HEK293 (cell line): Measurements from ENCODE around the gene CATSPERZ.

Experiments
- CTCF ChIA-PET: fragments of 350-600 bp; formaldehyde crosslinking; extraction: SDS; loops from one replicate; lab custom pipeline; 2021; ENCODE audit warnings: antibody characterized with exemption; lab: Yijun Ruan, JAX
- POLR2A ChIA-PET: fragments of 300-600 bp; formaldehyde crosslinking; extraction: SDS; loops from one replicate; lab custom pipeline; 2020; ENCODE audit warnings: antibody characterized with exemption, inconsistent platforms; lab: Yijun Ruan, JAX
- H3K27ac ChIP-seq: fragments of 200-500 bp; sonication (Bioruptor generic); 2 replicates; pipeline ENCODE4 v1.5.1; 2014; ENCODE audit warnings: low read depth, low read length, control low read depth, inconsistent platforms; ENCODE audit errors: extremely low read depth
- H3K36me3 ChIP-seq, 2 experiments: fragments of 200-500 bp in 1 of 2; sonication (Bioruptor generic) in 1 of 2; 1 replicate in 1 of 2; 2 replicates in 1 of 2; pipeline ENCODE4 v1.5.1; 2014 to 2017; ENCODE audit warnings: inconsistent platforms in 2 of 2, low read length in 2 of 2; ENCODE audit not compliant: control insufficient read depth in 2 of 2, insufficient read depth in 1 of 2
- H3K4me1 ChIP-seq: fragments of 200-500 bp; sonication (Bioruptor generic); 2 replicates; pipeline ENCODE4 v1.5.1; 2014; ENCODE audit warnings: mild to moderate bottlenecking, low read length, inconsistent platforms; ENCODE audit not compliant: control insufficient read depth, insufficient read depth
- H3K4me3 ChIP-seq: 2 replicates; pipeline ENCODE4 v1.5.1; 2011; ENCODE audit warnings: low read depth, mild to moderate bottlenecking, control low read depth, low read length, moderate library complexity
- H3K9me3 ChIP-seq: fragments of 200-500 bp; sonication (Bioruptor generic); 2 replicates; pipeline ENCODE4 v1.5.1; 2014; ENCODE audit warnings: low read depth, low read length, inconsistent platforms; ENCODE audit not compliant: control insufficient read depth, insufficient read depth
- CTCF ChIP-seq: fragments of 450-650 bp; formaldehyde crosslinking; IDR thresholded peaks from 2 replicates; pipeline ENCODE4 v1.5.1; 2016; ENCODE audit warnings: missing biosample characterization, missing genetic modification characterization
- IKZF3 ChIP-seq: fragments of 450-650 bp; IDR thresholded peaks from 2 replicates; pipeline ENCODE4 v1.5.0; 2018; ENCODE audit warnings: missing biosample characterization, mild to moderate bottlenecking, missing genetic modification characterization, moderate library complexity
- KLF1 ChIP-seq: fragments of 450-650 bp; formaldehyde crosslinking; IDR thresholded peaks from 2 replicates; pipeline ENCODE4 v1.5.1; 2016; ENCODE audit warnings: missing biosample characterization, missing genetic modification characterization
- MYNN ChIP-seq: fragments of 450-650 bp; formaldehyde crosslinking; IDR thresholded peaks from 2 replicates; pipeline ENCODE4 v1.5.1; 2016; ENCODE audit warnings: missing biosample characterization, missing genetic modification characterization, borderline replicate concordance
- PRDM4 ChIP-seq: fragments of 450-650 bp; formaldehyde crosslinking; IDR thresholded peaks from 2 replicates; pipeline ENCODE4 v1.5.1; 2017; ENCODE audit warnings: missing biosample characterization, missing genetic modification characterization
- SALL2 ChIP-seq: fragments of 450-650 bp; formaldehyde crosslinking; IDR thresholded peaks from 2 replicates; pipeline ENCODE4 v1.5.0; 2017; ENCODE audit warnings: missing biosample characterization, mild to moderate bottlenecking, missing genetic modification characterization, borderline replicate concordance
- TSHZ1 ChIP-seq: fragments of 450-650 bp; formaldehyde crosslinking; IDR thresholded peaks from 2 replicates; pipeline ENCODE4 v1.5.1; 2016; ENCODE audit warnings: missing biosample characterization, missing genetic modification characterization, borderline replicate concordance
- ZBTB17 ChIP-seq: fragments of 450-650 bp; formaldehyde crosslinking; IDR thresholded peaks from 2 replicates; pipeline ENCODE4 v1.5.1; 2016; ENCODE audit warnings: missing biosample characterization, missing genetic modification characterization
- ZIC2 ChIP-seq: fragments of 450-650 bp; formaldehyde crosslinking; IDR thresholded peaks from 2 replicates; pipeline ENCODE4 v1.5.1; 2016; ENCODE audit warnings: missing biosample characterization, missing genetic modification characterization
- ZNF10 ChIP-seq: fragments of 450-650 bp; formaldehyde crosslinking; IDR thresholded peaks from 2 replicates; pipeline ENCODE4 v1.5.1; 2017; ENCODE audit warnings: missing biosample characterization, missing genetic modification characterization
- ZNF114 ChIP-seq: fragments of 450-650 bp; formaldehyde crosslinking; IDR thresholded peaks from 2 replicates; pipeline ENCODE4 v1.5.0; 2017; ENCODE audit warnings: missing biosample characterization, missing genetic modification characterization
- ZNF133 ChIP-seq: fragments of 450-650 bp; formaldehyde crosslinking; IDR thresholded peaks from 2 replicates; pipeline ENCODE4 v1.5.1; 2016; ENCODE audit warnings: missing biosample characterization, missing genetic modification characterization
- ZNF311 ChIP-seq: fragments of 450-650 bp; formaldehyde crosslinking; IDR thresholded peaks from 2 replicates; pipeline ENCODE4 v1.5.1; 2017; ENCODE audit warnings: missing biosample characterization, missing genetic modification characterization, borderline replicate concordance
- ZNF335 ChIP-seq: fragments of 450-650 bp; formaldehyde crosslinking; conservative IDR thresholded peaks from 2 replicates; pipeline ENCODE4 v1.5.1; 2016; ENCODE audit warnings: missing biosample characterization, missing genetic modification characterization
- ZNF341 ChIP-seq: fragments of 450-650 bp; formaldehyde crosslinking; IDR thresholded peaks from 2 replicates; pipeline ENCODE4; 2016; ENCODE audit warnings: low read depth, missing biosample characterization, missing genetic modification characterization
- ZNF354C ChIP-seq: fragments of 450-650 bp; formaldehyde crosslinking; IDR thresholded peaks from 2 replicates; pipeline ENCODE4 v1.5.1; 2016; ENCODE audit warnings: missing biosample characterization, missing genetic modification characterization, low read depth, borderline replicate concordance
- ZNF571 ChIP-seq: fragments of 450-650 bp; formaldehyde crosslinking; IDR thresholded peaks from 2 replicates; pipeline ENCODE4 v1.5.0; 2017; ENCODE audit warnings: missing biosample characterization, missing genetic modification characterization
- ZNF585B ChIP-seq: fragments of 450-650 bp; formaldehyde crosslinking; IDR thresholded peaks from 2 replicates; pipeline ENCODE4 v1.5.1; 2016; ENCODE audit warnings: missing biosample characterization, missing genetic modification characterization
- ZNF600 ChIP-seq: fragments of 450-650 bp; formaldehyde crosslinking; IDR thresholded peaks from 2 replicates; pipeline ENCODE4 v1.5.1; 2016; ENCODE audit warnings: missing biosample characterization, missing genetic modification characterization
- ZNF623 ChIP-seq: fragments of 450-650 bp; formaldehyde crosslinking; IDR thresholded peaks from 2 replicates; pipeline ENCODE4 v1.5.1; 2016; ENCODE audit warnings: missing biosample characterization, missing genetic modification characterization
- ZNF776 ChIP-seq: fragments of 450-650 bp; formaldehyde crosslinking; IDR thresholded peaks from 2 replicates; pipeline ENCODE4 v1.5.0; 2017; ENCODE audit warnings: missing biosample characterization, missing genetic modification characterization, borderline replicate concordance
- TF ChIP-seq, protein P1 (sequence below): fragments of 450-650 bp; formaldehyde crosslinking; conservative IDR thresholded peaks from 2 replicates; pipeline ENCODE4 v1.5.1; 2016; ENCODE audit warnings: low read depth, missing biosample characterization, missing genetic modification characterization

CATSPERZ gene

GRCh38 chr11:64341851-64342791 lies 42.0 kb downstream of the CATSPERZ start:
- POLR2A ChIA-PET: interaction anchor here (0.6 to 2.2 kb wide), 10 partner anchors 10 to 1663 kb away, joined by 3 to 19 read pairs (median 5); partner anchors contain the start of genes FKBP2, PRDX5 and TRMT112
- CTCF ChIA-PET: interaction anchor here (1.8 to 7.9 kb wide), 6 partner anchors 10 to 137 kb away, joined by 4 to 86 read pairs (median 11); partner anchors contain the start of genes ESRRA, PRDX5 and TRMT112
- no peaks in the 10 kb centered on the region for H3K36me3 ChIP-seq
- no peaks in the 10 kb centered on the region for H3K9me3 ChIP-seq
- H3K4me1 ChIP-seq: no peaks in the 10 kb centered on the region
- peak overlapping the region; percentile 25 for H3K4me3 ChIP-seq
- no peak overlapping the region; the same call in 1 of the 2 replicates for H3K27ac ChIP-seq
- TF ChIP-seq ZNF341 (peak; percentile 38; the same call in 1 of the 2 replicates), PRDM4 (no peak), SALL2 (tag by site-specific recombination) (no peak), ZNF114 (no peak), ZNF335 (tag by site-specific recombination) (peak; percentile 53), ZNF776 (tag by site-specific recombination) (no peak), IKZF3 (0 out of 2 replicates have a peak, but pooled peaks have one; percentile 14), ZNF10 (tag by site-specific recombination) (no peak), ZNF623 (tag by site-specific recombination) (no peak), ZNF354C (no peak), ZNF133 (tag by site-specific recombination) (no peak), ZIC2 (tag by site-specific recombination) (no peak), TSHZ1 (tag by site-specific recombination) (no peak), ZBTB17 (tag by site-specific recombination) (0 out of 2 replicates have a peak, but pooled peaks have one; percentile 19), CTCF (tag by site-specific recombination) (peak; percentile 39; the same call in 1 of the 2 replicates), KLF1 (no peak), ZNF311 (tag by site-specific recombination) (no peak), ZNF585B (tag by site-specific recombination) (no peak), ZNF571 (tag by site-specific recombination) (no peak), MYNN (tag by site-specific recombination) (no peak), ZNF600 (tag by site-specific recombination) (peak; percentile 87)
- TF ChIP-seq, protein P1, sequence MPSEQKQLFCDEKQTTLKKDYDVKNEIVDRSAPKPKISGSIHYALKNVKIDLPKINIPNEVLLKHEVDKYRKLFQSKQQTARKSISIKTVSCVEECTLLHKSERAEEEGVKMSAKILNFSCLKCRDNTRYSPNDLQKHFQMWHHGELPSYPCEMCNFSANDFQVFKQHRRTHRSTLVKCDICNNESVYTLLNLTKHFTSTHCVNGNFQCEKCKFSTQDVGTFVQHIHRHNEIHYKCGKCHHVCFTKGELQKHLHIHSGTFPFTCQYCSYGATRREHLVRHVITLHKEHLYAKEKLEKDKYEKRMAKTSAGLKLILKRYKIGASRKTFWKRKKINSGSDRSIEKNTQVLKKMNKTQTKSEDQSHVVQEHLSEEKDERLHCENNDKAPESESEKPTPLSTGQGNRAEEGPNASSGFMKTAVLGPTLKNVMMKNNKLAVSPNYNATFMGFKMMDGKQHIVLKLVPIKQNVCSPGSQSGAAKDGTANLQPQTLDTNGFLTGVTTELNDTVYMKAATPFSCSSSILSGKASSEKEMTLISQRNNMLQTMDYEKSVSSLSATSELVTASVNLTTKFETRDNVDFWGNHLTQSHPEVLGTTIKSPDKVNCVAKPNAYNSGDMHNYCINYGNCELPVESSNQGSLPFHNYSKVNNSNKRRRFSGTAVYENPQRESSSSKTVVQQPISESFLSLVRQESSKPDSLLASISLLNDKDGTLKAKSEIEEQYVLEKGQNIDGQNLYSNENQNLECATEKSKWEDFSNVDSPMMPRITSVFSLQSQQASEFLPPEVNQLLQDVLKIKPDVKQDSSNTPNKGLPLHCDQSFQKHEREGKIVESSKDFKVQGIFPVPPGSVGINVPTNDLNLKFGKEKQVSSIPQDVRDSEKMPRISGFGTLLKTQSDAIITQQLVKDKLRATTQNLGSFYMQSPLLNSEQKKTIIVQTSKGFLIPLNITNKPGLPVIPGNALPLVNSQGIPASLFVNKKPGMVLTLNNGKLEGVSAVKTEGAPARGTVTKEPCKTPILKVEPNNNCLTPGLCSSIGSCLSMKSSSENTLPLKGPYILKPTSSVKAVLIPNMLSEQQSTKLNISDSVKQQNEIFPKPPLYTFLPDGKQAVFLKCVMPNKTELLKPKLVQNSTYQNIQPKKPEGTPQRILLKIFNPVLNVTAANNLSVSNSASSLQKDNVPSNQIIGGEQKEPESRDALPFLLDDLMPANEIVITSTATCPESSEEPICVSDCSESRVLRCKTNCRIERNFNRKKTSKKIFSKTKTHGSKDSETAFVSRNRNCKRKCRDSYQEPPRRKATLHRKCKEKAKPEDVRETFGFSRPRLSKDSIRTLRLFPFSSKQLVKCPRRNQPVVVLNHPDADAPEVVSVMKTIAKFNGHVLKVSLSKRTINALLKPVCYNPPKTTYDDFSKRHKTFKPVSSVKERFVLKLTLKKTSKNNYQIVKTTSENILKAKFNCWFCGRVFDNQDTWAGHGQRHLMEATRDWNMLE (tag by site-specific recombination): no peak
